Esophagus muscularis mucosa (tissue), 4 donors: ENCODE measurements around the gene ZDHHC23.

Experiments used
- EP300 ChIP-seq: sonication (generic); formaldehyde crosslinking; IDR thresholded peaks from one replicate; pipeline ENCODE4 v1.6.1; 2017; ENCODE audit warnings: antibody characterized with exemption
- POLR2A ChIP-seq: fragments of 450-650 bp; IDR thresholded peaks from one replicate; pipeline ENCODE4 v1.6.1; 2017; ENCODE audit warnings: antibody characterized with exemption, moderate library complexity, mild to moderate bottlenecking, low read depth
- TF ChIP-seq, protein P1 (sequence below), 3 experiments: fragments of 200-600 bp in 2 of 3; fragments of 450-650 bp in 1 of 3; sonication (generic) in 2 of 3; IDR thresholded peaks; one replicate each; pipeline ENCODE4 v1.5.1; 2017 to 2019; ENCODE audit warnings: antibody characterized with exemption in 3 of 3, mild to moderate bottlenecking in 2 of 3, moderate library complexity in 1 of 3

- TF ChIP-seq POLR2A = no peak
- TF ChIP-seq, protein P1, sequence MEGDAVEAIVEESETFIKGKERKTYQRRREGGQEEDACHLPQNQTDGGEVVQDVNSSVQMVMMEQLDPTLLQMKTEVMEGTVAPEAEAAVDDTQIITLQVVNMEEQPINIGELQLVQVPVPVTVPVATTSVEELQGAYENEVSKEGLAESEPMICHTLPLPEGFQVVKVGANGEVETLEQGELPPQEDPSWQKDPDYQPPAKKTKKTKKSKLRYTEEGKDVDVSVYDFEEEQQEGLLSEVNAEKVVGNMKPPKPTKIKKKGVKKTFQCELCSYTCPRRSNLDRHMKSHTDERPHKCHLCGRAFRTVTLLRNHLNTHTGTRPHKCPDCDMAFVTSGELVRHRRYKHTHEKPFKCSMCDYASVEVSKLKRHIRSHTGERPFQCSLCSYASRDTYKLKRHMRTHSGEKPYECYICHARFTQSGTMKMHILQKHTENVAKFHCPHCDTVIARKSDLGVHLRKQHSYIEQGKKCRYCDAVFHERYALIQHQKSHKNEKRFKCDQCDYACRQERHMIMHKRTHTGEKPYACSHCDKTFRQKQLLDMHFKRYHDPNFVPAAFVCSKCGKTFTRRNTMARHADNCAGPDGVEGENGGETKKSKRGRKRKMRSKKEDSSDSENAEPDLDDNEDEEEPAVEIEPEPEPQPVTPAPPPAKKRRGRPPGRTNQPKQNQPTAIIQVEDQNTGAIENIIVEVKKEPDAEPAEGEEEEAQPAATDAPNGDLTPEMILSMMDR (IDR thresholded peaks at IDR 0.05) = no peak
- TF ChIP-seq EP300 = no peak
Observed at GRCh38 chr3:113954091-113954685, 6.4 kb downstream of the ZDHHC23 start.
